Mesangial cell (primary cell): ENCODE data around the gene GRIN3A. TPM values are rescaled to one million over a fixed set of nuclear protein-coding genes. Genes with fewer than 3 reads are reported as not detected.

ENCODE experiments used
- total RNA-seq: library from RNA; depleted of rRNA; stranded (reverse); fragments of >200 nt; gene quantifications from 2 replicates; pipeline ENCODE4 v1.2.3, GENCODE V29; 2015

Gene GRIN3A
- total RNA-seq: not detected in 2 replicates

GRCh38 chr9:101738566-101739183 is at the start of gene GRIN3A:
TSS of gene GRIN3A (minus strand) at chr9:101738647. CDS start at chr9:101737979, 668 bp downstream.

DNA sequence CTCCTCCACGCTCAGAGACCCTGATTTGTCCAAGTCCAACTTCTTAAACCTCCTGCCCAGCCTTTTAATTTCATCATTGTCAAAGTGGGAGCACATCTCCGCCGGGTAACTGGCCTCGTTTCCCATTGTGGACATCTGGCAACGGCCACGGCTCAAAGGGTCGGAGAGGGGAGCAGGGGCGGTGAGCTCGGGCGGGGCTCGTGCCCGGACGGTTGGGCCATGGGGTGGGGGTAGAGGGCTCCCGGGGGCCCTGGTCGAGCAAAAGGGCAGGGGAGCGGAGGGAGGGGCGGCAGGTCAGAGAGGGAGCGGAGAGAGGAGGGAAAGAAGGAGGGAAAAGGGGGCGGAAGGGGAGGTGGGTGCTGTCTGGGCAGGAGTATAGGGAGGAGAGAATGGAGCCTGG is 143.7 kb downstream of the GRIN3A start, which contains the start of gene PPP3R2:
Gene PPP3R2 (minus strand): TSS at position 174 of the 400 bp plus-strand sequence. CDS start 48 bp downstream, at position 126.

DNA sequence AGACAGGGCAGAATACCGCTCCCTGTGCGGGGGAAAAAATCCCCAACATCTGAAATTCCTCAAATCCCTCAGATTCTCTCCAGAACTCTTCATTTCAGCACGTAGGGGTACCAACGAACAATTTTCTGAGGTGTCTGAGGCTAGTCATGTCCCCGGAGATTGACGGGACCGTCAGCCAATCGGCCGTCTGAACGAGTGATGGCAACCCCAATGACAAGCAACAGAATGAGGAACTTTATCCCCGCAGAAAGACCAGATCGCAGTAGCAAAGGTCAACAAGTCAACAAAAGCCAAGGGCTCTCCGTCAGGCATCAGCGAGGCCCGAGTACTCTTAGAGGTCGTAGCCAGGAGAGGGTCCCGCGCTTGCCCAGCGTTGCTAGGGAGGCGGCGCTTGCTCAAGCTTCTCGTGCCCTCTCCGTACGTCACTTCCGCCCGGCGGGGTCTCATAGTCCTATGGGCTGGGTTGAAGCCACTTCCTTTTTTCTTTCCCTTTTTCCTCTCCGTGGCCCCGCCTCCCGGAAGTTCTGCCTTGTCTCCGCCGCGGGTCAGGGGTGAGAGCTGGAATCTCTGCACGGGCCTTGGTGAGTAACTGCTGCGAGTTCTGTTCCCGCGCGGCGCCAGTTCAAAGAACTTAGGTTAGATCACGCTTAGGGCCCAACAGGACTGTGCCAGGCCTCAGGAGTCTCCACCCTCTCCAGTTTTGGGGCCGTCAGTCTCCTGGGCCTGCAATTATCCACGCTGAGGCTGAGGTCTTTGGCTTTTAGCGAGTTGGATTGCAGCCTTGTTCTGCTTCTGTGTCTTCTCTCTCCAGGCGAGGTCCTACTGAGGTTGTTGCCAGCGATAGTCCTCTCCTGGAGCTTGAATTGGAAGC is 204.9 kb downstream of the GRIN3A start, which contains the start of gene RNF20:
Gene RNF20 (plus strand): TSS at position 520 of the 871 bp plus-strand sequence. CDS start 1,571 bp downstream, outside the sequence.

Other genes with a start within 250 kb of the GRIN3A start
- 10.3 and 10.9 TPM in 2 replicates for gene RNF20, start 204.8 kb downstream of the GRIN3A start, total RNA-seq
- gene PPP3R2, start 143.7 kb downstream of the GRIN3A start, total RNA-seq: not detected in 2 replicates